Mammary epithelial cell (primary cell): ENCODE measurements around the gene GRM4.

ENCODE experiments used
- CTCF ChIP-seq, 2 donors: IDR thresholded peaks in 1 of 2; conservative IDR thresholded peaks in 1 of 2; 2 replicates each; pipeline ENCODE4 v1.5.1; 2011 to 2012; ENCODE audit warnings: inconsistent platforms in 2 of 2, low read length in 2 of 2, mild to moderate bottlenecking in 2 of 2, control low read depth in 1 of 2, low read depth in 1 of 2; ENCODE audit not compliant: insufficient read depth in 1 of 2; ENCODE audit errors: extremely low read depth in 1 of 2
- EZH2 ChIP-seq: IDR thresholded peaks from 2 replicates; pipeline ENCODE4 v1.6.1; 2012; ENCODE audit warnings: low read length, inconsistent platforms, borderline replicate concordance

- no peak for TF ChIP-seq EZH2
- no peak for TF ChIP-seq CTCF (conservative IDR thresholded peaks at IDR 0.05 in 1 of 2, IDR thresholded peaks at IDR 0.05 in 1 of 2; ENCODE audit: extremely low read depth in 1 of 2, insufficient read depth in 1 of 2, low read depth in 1 of 2, low read length in 2 of 2)
Observed at GRCh38 chr6:34041385-34041784, 104.5 kb downstream of the GRM4 start.
